HEK293T (cell line): ENCODE data around the gene SLC66A2.

Source experiments
- FOXK2 ChIP-seq: fragments of 450-650 bp; IDR thresholded peaks from 2 replicates; pipeline ENCODE4 v1.6.1; 2016; ENCODE audit warnings: mild to moderate bottlenecking
- FOXM1 ChIP-seq: fragments of 450-650 bp; IDR thresholded peaks from 2 replicates; pipeline ENCODE4 v1.6.1; 2017; ENCODE audit warnings: mild to moderate bottlenecking, borderline replicate concordance
- HDGF ChIP-seq: fragments of 450-650 bp; IDR thresholded peaks from 2 replicates; pipeline ENCODE4 v1.6.1; 2017; ENCODE audit warnings: antibody characterized with exemption, borderline replicate concordance
- L3MBTL2 ChIP-seq: fragments of 450-650 bp; conservative IDR thresholded peaks from 2 replicates; pipeline ENCODE4 v1.6.1; 2016; ENCODE audit warnings: mild to moderate bottlenecking
- SP1 ChIP-seq: fragments of 450-650 bp; IDR thresholded peaks from 2 replicates; pipeline ENCODE4 v1.6.1; 2017
- TARDBP ChIP-seq: fragments of 450-650 bp; IDR thresholded peaks from 2 replicates; pipeline ENCODE4 v1.6.1; 2016
- TF ChIP-seq, protein P1 (sequence below): fragments of 450-650 bp; IDR thresholded peaks from 2 replicates; pipeline ENCODE4 v1.6.1; 2016

- TF ChIP-seq SP1 (no peak), L3MBTL2 (no peak), FOXM1 (no peak), FOXK2 (no peak), HDGF (no peak), TARDBP (no peak)
- TF ChIP-seq, protein P1, sequence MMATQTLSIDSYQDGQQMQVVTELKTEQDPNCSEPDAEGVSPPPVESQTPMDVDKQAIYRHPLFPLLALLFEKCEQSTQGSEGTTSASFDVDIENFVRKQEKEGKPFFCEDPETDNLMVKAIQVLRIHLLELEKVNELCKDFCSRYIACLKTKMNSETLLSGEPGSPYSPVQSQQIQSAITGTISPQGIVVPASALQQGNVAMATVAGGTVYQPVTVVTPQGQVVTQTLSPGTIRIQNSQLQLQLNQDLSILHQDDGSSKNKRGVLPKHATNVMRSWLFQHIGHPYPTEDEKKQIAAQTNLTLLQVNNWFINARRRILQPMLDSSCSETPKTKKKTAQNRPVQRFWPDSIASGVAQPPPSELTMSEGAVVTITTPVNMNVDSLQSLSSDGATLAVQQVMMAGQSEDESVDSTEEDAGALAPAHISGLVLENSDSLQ, result no peak
Observed at GRCh38 chr18:79980585-79980984, 29.1 kb upstream of the SLC66A2 start.
